ENCODE measurements around the gene SPRYD3.

Gene SPRYD3

GRCh38 chr12:53063708-53064612, 15.2 kb downstream of the SPRYD3 start:
- H3K9me3 Mint-ChIP-seq (ENCODE audit: low read depth) = no peaks in the 10 kb centered on the region
- no peak overlapping the region for H3K4me3 Mint-ChIP-seq
- peaks cover 3% of the 10 kb centered on the region for H3K4me1 Mint-ChIP-seq (ENCODE audit: low read depth)
- no peaks in the 10 kb centered on the region for H3K27me3 Mint-ChIP-seq
- no peak overlapping the region for H3K27ac Mint-ChIP-seq
- H3K36me3 Mint-ChIP-seq = no peaks in the 10 kb centered on the region

DNA sequence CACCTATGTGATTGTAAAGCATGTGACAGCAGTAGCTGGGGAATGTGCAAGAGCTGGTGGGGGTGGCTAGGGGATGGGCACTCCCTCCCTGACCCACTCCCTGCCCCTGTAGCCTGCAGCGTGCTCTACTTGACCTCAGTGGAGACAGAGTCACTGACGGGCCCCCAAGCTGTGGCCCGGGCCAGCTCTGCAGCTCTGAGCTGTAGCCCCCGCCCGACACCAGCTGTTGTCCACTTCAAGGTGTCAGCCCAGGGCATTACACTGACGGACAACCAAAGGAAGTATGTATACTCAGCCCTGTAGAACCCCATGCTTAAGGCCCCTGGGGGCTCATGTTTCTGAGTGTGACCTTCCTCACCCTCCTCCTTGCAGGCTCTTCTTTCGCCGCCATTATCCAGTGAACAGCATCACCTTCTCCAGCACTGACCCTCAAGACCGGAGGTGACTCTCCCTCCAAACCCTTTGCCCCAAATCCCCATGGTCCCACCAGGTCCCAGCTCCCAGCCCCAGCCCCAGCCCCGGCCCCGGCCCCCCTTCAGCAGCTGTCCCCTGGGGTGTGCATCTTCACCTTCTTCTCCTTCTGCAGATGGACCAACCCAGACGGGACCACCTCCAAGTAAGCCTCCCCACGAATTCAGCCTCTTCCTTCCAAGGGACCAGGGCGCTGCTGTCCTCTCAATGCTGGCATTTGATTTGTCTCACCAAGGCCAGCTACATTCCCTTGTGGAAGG, 16.0 kb downstream of the SPRYD3 start:
- Mint-ChIP-seq H3K4me1 (ENCODE audit: low read depth) (peaks cover 3% of the 10 kb centered on the region), H3K9me3 (ENCODE audit: low read depth) (no peaks in the 10 kb centered on the region), H3K27me3 (no peaks in the 10 kb centered on the region), H3K4me3 (no peak overlapping the region), H3K27ac (no peak overlapping the region), H3K36me3 (no peaks in the 10 kb centered on the region)

- no peak overlapping the region for H3K4me3 Mint-ChIP-seq
- no peaks in the 10 kb centered on the region for H3K27me3 Mint-ChIP-seq
- H3K4me1 Mint-ChIP-seq (ENCODE audit: low read depth) = peaks cover 3% of the 10 kb centered on the region
- H3K27ac Mint-ChIP-seq = no peak overlapping the region
- H3K9me3 Mint-ChIP-seq (ENCODE audit: low read depth) = no peaks in the 10 kb centered on the region
- no peaks in the 10 kb centered on the region for H3K36me3 Mint-ChIP-seq
Measured at GRCh38 chr12:53062011-53062961, 16.9 kb downstream of the SPRYD3 start.

- no peaks in the 10 kb centered on the region for H3K36me3 Mint-ChIP-seq
- H3K9me3 Mint-ChIP-seq (ENCODE audit: low read depth) = no peaks in the 10 kb centered on the region
- H3K27me3 Mint-ChIP-seq = no peaks in the 10 kb centered on the region
- H3K4me3 Mint-ChIP-seq = no peak overlapping the region
- peaks cover 3% of the 10 kb centered on the region for H3K4me1 Mint-ChIP-seq (ENCODE audit: low read depth)
- H3K27ac Mint-ChIP-seq = no peak overlapping the region
Measured at GRCh38 chr12:53061404-53062010, 17.7 kb downstream of the SPRYD3 start.

DNA sequence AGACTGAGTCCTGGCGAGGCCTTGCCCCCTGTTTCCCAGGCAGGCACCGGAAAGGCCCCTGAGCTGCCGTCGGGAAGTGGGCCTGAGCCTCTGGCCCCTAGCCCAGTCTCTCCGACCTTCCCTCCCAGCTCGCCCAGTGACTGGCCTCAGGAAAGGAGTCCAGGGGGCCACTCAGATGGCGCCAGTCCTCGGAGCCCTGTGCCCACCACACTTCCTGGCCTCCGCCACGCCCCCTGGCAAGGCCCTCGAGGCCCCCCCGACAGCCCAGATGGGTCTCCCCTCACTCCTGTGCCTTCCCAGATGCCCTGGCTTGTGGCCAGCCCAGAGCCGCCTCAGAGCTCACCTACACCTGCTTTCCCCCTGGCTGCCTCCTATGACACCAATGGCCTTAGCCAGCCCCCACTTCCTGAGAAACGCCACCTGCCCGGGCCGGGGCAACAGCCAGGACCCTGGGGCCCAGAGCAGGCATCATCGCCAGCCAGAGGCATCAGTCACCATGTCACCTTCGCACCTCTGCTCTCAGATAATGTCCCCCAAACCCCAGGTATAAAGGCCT, 18.4 kb downstream of the SPRYD3 start:
- Mint-ChIP-seq H3K27ac (no peak overlapping the region), H3K36me3 (no peaks in the 10 kb centered on the region)

DNA sequence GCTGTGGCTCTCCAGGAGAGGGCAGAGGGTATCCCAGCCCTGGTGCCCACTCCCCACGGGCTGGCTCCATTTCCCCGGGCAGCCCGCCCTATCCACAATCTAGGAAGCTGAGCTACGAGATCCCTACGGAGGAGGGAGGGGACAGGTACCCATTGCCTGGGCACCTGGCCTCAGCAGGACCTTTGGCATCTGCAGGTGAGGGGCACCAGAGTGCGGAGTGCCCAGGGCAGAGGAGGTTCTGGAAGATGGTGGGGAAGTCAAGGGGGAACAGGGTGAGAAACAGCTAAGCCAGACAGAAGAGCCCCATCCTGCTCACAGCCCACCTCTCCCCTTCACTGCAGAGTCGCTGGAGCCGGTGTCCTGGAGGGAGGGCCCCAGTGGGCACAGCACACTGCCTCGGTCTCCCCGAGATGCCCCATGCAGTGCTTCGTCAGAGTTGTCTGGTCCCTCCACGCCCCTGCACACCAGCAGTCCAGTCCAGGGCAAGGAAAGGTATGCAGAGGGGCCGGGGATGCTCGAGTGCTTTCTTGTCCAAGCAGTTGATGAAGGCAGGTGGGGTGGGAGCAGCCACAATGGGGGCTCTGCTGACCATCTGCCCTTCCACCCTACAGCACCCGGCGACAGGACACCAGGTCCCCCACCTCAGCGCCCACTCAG, 19.0 kb downstream of the SPRYD3 start:
- no peaks in the 10 kb centered on the region for H3K27me3 Mint-ChIP-seq
- no peaks in the 10 kb centered on the region for H3K36me3 Mint-ChIP-seq
- no peaks in the 10 kb centered on the region for H3K9me3 Mint-ChIP-seq (ENCODE audit: low read depth)
- H3K27ac Mint-ChIP-seq = no peak overlapping the region
- no peak overlapping the region for H3K4me3 Mint-ChIP-seq
- H3K4me1 Mint-ChIP-seq (ENCODE audit: low read depth) = peaks cover 2% of the 10 kb centered on the region

More for the DNA sequence above, 18.4 kb downstream of the SPRYD3 start:
- Mint-ChIP-seq H3K27me3 (no peaks in the 10 kb centered on the region), H3K9me3 (ENCODE audit: low read depth) (no peaks in the 10 kb centered on the region), H3K4me1 (ENCODE audit: low read depth) (peaks cover 2% of the 10 kb centered on the region), H3K4me3 (no peak overlapping the region)

- Mint-ChIP-seq H3K4me3 (no peak overlapping the region), H3K27ac (no peak overlapping the region), H3K4me1 (ENCODE audit: low read depth) (no peaks in the 10 kb centered on the region), H3K9me3 (ENCODE audit: low read depth) (no peaks in the 10 kb centered on the region), H3K27me3 (no peaks in the 10 kb centered on the region), H3K36me3 (no peaks in the 10 kb centered on the region)
Measured at GRCh38 chr12:53059434-53060063, 19.6 kb downstream of the SPRYD3 start.

DNA sequence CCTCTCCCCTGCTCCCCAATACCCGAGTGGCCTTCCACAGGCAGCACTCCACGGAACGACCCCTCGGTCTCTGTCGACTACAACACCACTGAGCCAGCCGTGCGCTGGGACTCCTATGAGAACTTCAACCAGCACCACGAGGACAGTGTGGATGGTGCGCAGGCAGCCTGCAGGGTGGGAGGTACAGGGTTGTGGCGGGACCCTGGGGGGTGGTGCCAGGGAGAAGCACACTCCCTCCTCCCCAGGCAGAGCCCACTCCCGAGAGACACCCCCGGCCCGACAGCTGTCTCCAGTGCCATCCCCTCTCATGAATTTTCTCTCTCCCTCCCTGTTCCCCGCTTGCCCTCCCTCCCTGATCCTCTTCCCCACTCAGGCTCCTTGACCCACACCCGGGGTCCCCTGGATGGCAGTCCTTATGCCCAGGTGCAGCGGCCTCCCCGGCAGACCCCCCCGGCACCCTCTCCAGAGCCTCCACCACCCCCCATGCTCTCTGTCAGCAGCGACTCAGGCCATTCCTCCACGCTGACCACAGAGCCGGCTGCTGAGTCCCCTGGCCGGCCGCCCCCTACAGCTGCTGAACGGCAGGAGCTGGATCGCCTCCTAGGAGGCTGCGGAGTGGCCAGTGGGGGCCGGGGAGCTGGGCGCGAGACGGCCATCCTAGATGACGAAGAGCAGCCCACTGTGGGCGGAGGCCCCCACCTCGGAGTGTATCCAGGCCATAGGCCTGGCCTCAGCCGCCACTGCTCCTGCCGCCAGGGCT, 20.3 kb downstream of the SPRYD3 start:
- H3K27me3 Mint-ChIP-seq = no peaks in the 10 kb centered on the region
- H3K4me1 Mint-ChIP-seq (ENCODE audit: low read depth) = peaks cover 4% of the 10 kb centered on the region
- H3K27ac Mint-ChIP-seq = no peak overlapping the region
- H3K36me3 Mint-ChIP-seq = no peaks in the 10 kb centered on the region
- no peak overlapping the region for H3K4me3 Mint-ChIP-seq
- H3K9me3 Mint-ChIP-seq (ENCODE audit: low read depth) = no peaks in the 10 kb centered on the region

DNA sequence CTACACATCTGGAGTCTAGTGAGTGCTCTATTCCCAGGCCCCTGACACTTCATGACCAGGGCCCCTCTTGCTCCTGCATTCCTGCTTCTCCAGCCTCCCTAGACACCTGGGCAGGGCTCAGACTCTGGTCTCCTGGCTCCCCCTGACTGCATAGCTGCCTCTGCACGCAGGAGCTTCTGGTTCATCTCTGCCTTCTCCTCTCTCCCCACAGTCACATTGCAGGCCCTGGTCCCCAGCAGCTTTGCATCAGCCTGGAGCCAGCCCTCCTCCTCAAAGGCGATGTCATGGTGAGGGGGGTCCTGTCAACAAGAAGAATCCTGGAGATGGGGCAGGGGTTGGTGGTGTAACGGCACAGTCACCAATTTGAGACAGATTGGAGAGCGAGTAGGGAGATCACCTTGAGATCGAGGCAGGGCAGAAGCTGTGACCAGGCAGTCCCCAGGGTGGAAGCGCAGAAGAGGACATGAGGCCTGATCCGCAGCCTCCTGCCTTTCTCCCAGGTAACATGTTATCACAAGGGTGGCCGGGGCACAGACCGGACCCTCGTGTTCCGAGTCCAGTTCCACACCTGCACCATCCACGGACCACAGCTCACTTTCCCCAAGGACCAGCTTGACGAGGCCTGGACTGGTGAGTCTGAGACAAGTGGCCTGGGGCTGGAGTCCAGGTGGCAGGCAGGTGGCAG, 21.2 kb downstream of the SPRYD3 start:
- Mint-ChIP-seq H3K27me3 (no peaks in the 10 kb centered on the region), H3K4me3 (no peak overlapping the region), H3K9me3 (ENCODE audit: low read depth) (no peaks in the 10 kb centered on the region), H3K27ac (no peak overlapping the region), H3K4me1 (ENCODE audit: low read depth) (peaks cover 7% of the 10 kb centered on the region), H3K36me3 (no peaks in the 10 kb centered on the region)

GRCh38 chr12:53056901-53057300, 22.3 kb downstream of the SPRYD3 start:
- H3K9me3 Mint-ChIP-seq (ENCODE audit: low read depth) = no peaks in the 10 kb centered on the region
- H3K4me1 Mint-ChIP-seq (ENCODE audit: low read depth) = peaks cover 7% of the 10 kb centered on the region
- no peaks in the 10 kb centered on the region for H3K27me3 Mint-ChIP-seq
- no peaks in the 10 kb centered on the region for H3K36me3 Mint-ChIP-seq
- H3K27ac Mint-ChIP-seq = no peak overlapping the region
- no peak overlapping the region for H3K4me3 Mint-ChIP-seq

DNA sequence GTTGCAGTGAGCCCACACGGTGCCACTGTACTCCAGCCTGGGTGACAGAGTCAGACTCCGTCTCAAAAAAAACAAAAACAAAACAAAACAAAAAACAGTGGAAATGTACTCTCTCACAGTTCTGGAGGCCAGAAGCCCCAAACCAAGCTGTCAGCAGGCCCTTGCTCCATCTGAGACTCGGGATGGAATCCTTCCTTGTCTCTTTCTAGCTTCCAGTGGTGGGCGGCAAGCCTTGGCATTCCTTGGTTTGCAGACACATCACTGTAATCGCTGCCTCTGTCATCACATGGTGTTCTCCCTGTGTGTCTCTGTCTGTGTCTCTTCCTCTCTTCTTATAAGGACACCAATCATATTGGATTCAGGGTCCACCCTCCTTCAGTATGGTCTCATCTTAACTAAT, 22.9 kb downstream of the SPRYD3 start:
- Mint-ChIP-seq H3K4me1 (ENCODE audit: low read depth) (peaks cover 7% of the 10 kb centered on the region), H3K36me3 (no peaks in the 10 kb centered on the region), H3K27ac (no peak overlapping the region), H3K4me3 (peak overlapping the region; percentile 3), H3K27me3 (no peaks in the 10 kb centered on the region), H3K9me3 (ENCODE audit: low read depth) (no peaks in the 10 kb centered on the region)

DNA sequence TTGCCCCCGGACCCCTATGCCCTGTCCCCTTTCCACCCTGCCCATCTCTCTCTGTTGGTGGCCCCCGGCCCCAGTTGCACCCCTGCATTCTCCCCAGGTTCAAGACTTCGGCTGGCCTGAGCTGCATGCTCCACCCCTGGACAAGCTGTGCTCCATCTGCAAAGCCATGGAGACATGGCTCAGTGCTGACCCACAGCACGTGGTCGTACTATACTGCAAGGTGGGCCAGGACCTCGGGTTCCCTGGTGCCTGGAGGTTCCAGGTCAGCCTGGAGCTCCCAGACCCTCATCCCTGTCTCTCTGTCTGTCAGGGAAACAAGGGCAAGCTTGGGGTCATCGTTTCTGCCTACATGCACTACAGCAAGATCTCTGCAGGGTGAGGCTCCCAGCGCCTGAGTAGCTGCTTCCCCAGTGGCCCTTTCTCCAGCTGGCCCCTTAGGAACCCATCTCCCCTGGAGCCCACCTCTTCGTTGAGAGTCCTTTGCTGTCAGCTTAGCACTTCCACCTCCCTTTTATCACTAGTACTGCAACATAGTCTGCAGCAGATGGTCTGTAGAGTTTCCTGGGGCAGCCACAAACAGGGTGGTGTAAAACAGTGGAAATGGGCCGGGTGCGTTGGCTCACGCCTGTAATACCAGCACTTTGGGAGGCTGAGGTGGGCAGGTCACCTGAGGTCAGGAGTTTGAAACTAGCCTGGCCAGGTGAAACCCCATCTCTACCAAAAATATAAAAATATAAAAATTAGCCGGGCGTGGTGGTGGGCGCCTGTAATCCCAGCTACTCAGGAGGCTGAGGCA, 23.5 kb downstream of the SPRYD3 start:
- Mint-ChIP-seq H3K4me1 (ENCODE audit: low read depth) (peaks cover 7% of the 10 kb centered on the region), H3K4me3 (peak overlapping the region; percentile 57), H3K27ac (peak overlapping the region; percentile 22), H3K9me3 (ENCODE audit: low read depth) (no peaks in the 10 kb centered on the region), H3K27me3 (no peaks in the 10 kb centered on the region), H3K36me3 (no peaks in the 10 kb centered on the region)

Data from activated naive CD8-positive, alpha-beta T cell (primary cell).